Tibial nerve (tissue), 4 donors: ENCODE data around the gene RAB8B. TPM values are rescaled to one million over a fixed set of nuclear protein-coding genes. Genes with fewer than 3 reads are reported as not detected.

Experiments
- DNase-seq, 2 donors: peaks; one replicate each; pipeline ENCODE4 v3.0.0-alpha.2; 2019; ENCODE audit warnings: low spot score in 2 of 2
- H3K27ac ChIP-seq, 4 donors: fragments of 200-600 bp; sonication (generic) in 3 of 4; one replicate each; pipeline ENCODE4 v1.5.1; 2017 to 2019; ENCODE audit warnings: mild to moderate bottlenecking in 1 of 4
- H3K27me3 ChIP-seq, 2 donors: fragments of 200-600 bp; sonication (generic) in 1 of 2; one replicate each; pipeline versions ENCODE4 v1.5.1 to v1.6.0; 2017 to 2019
- H3K36me3 ChIP-seq, 3 donors: fragments of 200-600 bp; sonication (generic); one replicate each; pipeline ENCODE4 v1.5.1; 2018 to 2019
- H3K4me1 ChIP-seq, 4 donors: fragments of 200-600 bp; sonication (generic) in 3 of 4; one replicate each; pipeline ENCODE4 v1.5.1; 2017 to 2019
- H3K4me3 ChIP-seq, 4 donors: fragments of 200-600 bp; sonication (generic) in 3 of 4; one replicate each; pipeline ENCODE4 v1.5.1; 2017 to 2019; ENCODE audit warnings: mild to moderate bottlenecking in 1 of 4, moderate library complexity in 1 of 4
- H3K9me3 ChIP-seq, 4 donors: fragments of 200-600 bp; sonication (generic) in 3 of 4; one replicate each; pipeline ENCODE4 v1.5.1; 2017 to 2019
- CTCF ChIP-seq, 5 experiments: fragments of 200-600 bp in 3 of 5; fragments of 450-650 bp in 2 of 5; sonication (generic) in 3 of 5; IDR thresholded peaks; one replicate each; pipeline ENCODE4 v1.5.1; 2016 to 2019; ENCODE audit warnings: antibody characterized with exemption in 5 of 5, mild to moderate bottlenecking in 3 of 5, moderate library complexity in 2 of 5
- EP300 ChIP-seq, 2 donors: sonication (generic); formaldehyde crosslinking; IDR thresholded peaks; one replicate each; pipeline ENCODE4 v1.6.1; 2017; ENCODE audit warnings: antibody characterized with exemption in 2 of 2, mild to moderate bottlenecking in 1 of 2
- POLR2A ChIP-seq, 2 donors: fragments of 450-650 bp; IDR thresholded peaks; one replicate each; pipeline ENCODE4 v1.6.1; 2017; ENCODE audit warnings: antibody characterized with exemption in 2 of 2, mild to moderate bottlenecking in 2 of 2, moderate library complexity in 2 of 2
- WGBS, 2 donors: methylation state at CpG; one replicate each; pipeline ENCODE4 v1.1.5; 2018; 5-methylcytosine and 5-hydroxymethylcytosine counted together
- total RNA-seq, 4 donors: library from RNA; depleted of rRNA; stranded (reverse); fragments of >200 nt; gene quantifications; one replicate each; pipeline ENCODE4 v1.1.0, GENCODE V29; 2016

RAB8B gene
- total RNA-seq, 4 donors from 2014 or later: 32.9 to 45.0 (median 42.5) TPM

GRCh38 chr15:63192619-63193206 lies 3.3 kb downstream of the RAB8B start:
- Histone ChIP-seq H3K4me1 (peaks cover 0 to 77% (median 54%) of the 10 kb centered on the region in 4 donors), H3K27ac (peak overlapping the region in 1 of 4 donors; percentile 22), H3K4me3 (no peak overlapping the region), H3K36me3 (no peaks in the 10 kb centered on the region), H3K9me3 (no peaks in the 10 kb centered on the region), H3K27me3 (no peaks in the 10 kb centered on the region)
- no peak for DNase-seq
- TF ChIP-seq CTCF (IDR thresholded peaks at IDR 0.05): no peak
- no peak for TF ChIP-seq POLR2A (IDR thresholded peaks at IDR 0.05)
- no peak for TF ChIP-seq EP300 (IDR thresholded peaks at IDR 0.05)
- WGBS, 2 donors: 91 to 96% methylated on average over 5 of the region's 5 CpGs

GRCh38 chr15:63194302-63194701 lies 4.9 kb downstream of the RAB8B start:
- H3K9me3 ChIP-seq: no peaks in the 10 kb centered on the region
- peak overlapping the region; percentile 18 to 72 (median 50) for H3K27ac ChIP-seq
- no peaks in the 10 kb centered on the region for H3K36me3 ChIP-seq
- DNase-seq: no peak
- TF ChIP-seq POLR2A (IDR thresholded peaks at IDR 0.05) (no peak), EP300 (IDR thresholded peaks at IDR 0.05) (no peak), CTCF (IDR thresholded peaks at IDR 0.05) (no peak)
- H3K4me1 ChIP-seq: peaks cover 0 to 87% (median 62%) of the 10 kb centered on the region in 4 donors
- WGBS, 2 donors: 63 to 75% methylated on average over 4 of the region's 4 CpGs
- H3K4me3 ChIP-seq: no peak overlapping the region
- no peaks in the 10 kb centered on the region for H3K27me3 ChIP-seq

GRCh38 chr15:63194880-63195568 lies 5.6 kb downstream of the RAB8B start:
- Histone ChIP-seq H3K36me3 (no peaks in the 10 kb centered on the region), H3K27ac (peak overlapping the region in 3 of 4 donors; percentile 35 to 72 (median 64)), H3K9me3 (no peaks in the 10 kb centered on the region), H3K4me1 (peaks cover 0 to 95% (median 62%) of the 10 kb centered on the region in 4 donors), H3K4me3 (no peak overlapping the region), H3K27me3 (no peaks in the 10 kb centered on the region)
- 26 to 32% methylated on average over 4 of the region's 4 CpGs for WGBS, 2 donors
- TF ChIP-seq POLR2A (IDR thresholded peaks at IDR 0.05) (no peak), CTCF (IDR thresholded peaks at IDR 0.05) (no peak), EP300 (IDR thresholded peaks at IDR 0.05) (no peak)
- DNase-seq: no peak

GRCh38 chr15:63195569-63196015 lies 6.2 kb downstream of the RAB8B start:
- DNase-seq: no peak
- H3K36me3 ChIP-seq: no peaks in the 10 kb centered on the region
- H3K4me1 ChIP-seq: peaks cover 0 to 96% (median 62%) of the 10 kb centered on the region in 4 donors
- TF ChIP-seq CTCF (IDR thresholded peaks at IDR 0.05) (no peak), POLR2A (IDR thresholded peaks at IDR 0.05) (no peak)
- H3K9me3 ChIP-seq: no peaks in the 10 kb centered on the region
- 67 to 80% methylated on average over 3 of the region's 3 CpGs for WGBS, 2 donors
- H3K27me3 ChIP-seq: no peaks in the 10 kb centered on the region
- H3K4me3 ChIP-seq: no peak overlapping the region
- peak overlapping the region in 3 of 4 donors; percentile 35 to 72 (median 64) for H3K27ac ChIP-seq

- DNase-seq: no peak
- TF ChIP-seq EP300 (IDR thresholded peaks at IDR 0.05) (no peak), CTCF (IDR thresholded peaks at IDR 0.05) (no peak), POLR2A (IDR thresholded peaks at IDR 0.05) (no peak)
- WGBS, 2 donors: 32 to 38% methylated on average over 1 of the region's 1 CpG
- Histone ChIP-seq H3K36me3 (no peaks in the 10 kb centered on the region), H3K27me3 (no peaks in the 10 kb centered on the region), H3K9me3 (no peaks in the 10 kb centered on the region), H3K4me1 (peaks cover 0 to 91% (median 53%) of the 10 kb centered on the region in 4 donors), H3K4me3 (no peak overlapping the region), H3K27ac (peak overlapping the region in 2 of 4 donors; percentile 6 to 72)
Measured at GRCh38 chr15:63196842-63197241, 7.4 kb downstream of the RAB8B start.
